ENCODE data around the gene IL36RN. TPM values are rescaled to one million over a fixed set of nuclear protein-coding genes. Genes with fewer than 3 reads are reported as not detected.

The IL36RN gene
- total RNA-seq, 2 donors from 2014 or later, result not detected

- H3K4me1 Mint-ChIP-seq, result no peaks in the 10 kb centered on the region
- no peak overlapping the region for H3K4me3 Mint-ChIP-seq
- no peaks in the 10 kb centered on the region for H3K9me3 Mint-ChIP-seq
- no peak overlapping the region for H3K27ac Mint-ChIP-seq
- peaks cover 12% of the 10 kb centered on the region for H3K27me3 Mint-ChIP-seq
- no peaks in the 10 kb centered on the region for H3K36me3 Mint-ChIP-seq (ENCODE audit: low read depth)
- no peak for ATAC-seq (replicated peaks)
Measured at GRCh38 chr2:113032737-113033136, 26.3 kb upstream of the IL36RN start.

- H3K4me1 Mint-ChIP-seq, result no peaks in the 10 kb centered on the region
- no peak overlapping the region for H3K27ac Mint-ChIP-seq
- H3K27me3 Mint-ChIP-seq, result peaks cover 10% of the 10 kb centered on the region
- H3K36me3 Mint-ChIP-seq (ENCODE audit: low read depth), result no peaks in the 10 kb centered on the region
- H3K4me3 Mint-ChIP-seq, result no peak overlapping the region
- no peak for ATAC-seq (replicated peaks)
- no peaks in the 10 kb centered on the region for H3K9me3 Mint-ChIP-seq
Measured at GRCh38 chr2:113034016-113034415, 25.0 kb upstream of the IL36RN start.

- Mint-ChIP-seq H3K4me3 (no peak overlapping the region), H3K27me3 (no peaks in the 10 kb centered on the region), H3K27ac (no peak overlapping the region), H3K36me3 (ENCODE audit: low read depth) (no peaks in the 10 kb centered on the region), H3K9me3 (no peaks in the 10 kb centered on the region), H3K4me1 (no peaks in the 10 kb centered on the region)
- ATAC-seq (replicated peaks), result no peak
Measured at GRCh38 chr2:113036763-113037162, 22.2 kb upstream of the IL36RN start.

GRCh38 chr2:113038291-113038690 is 20.7 kb upstream of the IL36RN start:
- Mint-ChIP-seq H3K9me3 (no peaks in the 10 kb centered on the region), H3K36me3 (ENCODE audit: low read depth) (no peaks in the 10 kb centered on the region), H3K27ac (no peak overlapping the region), H3K4me1 (no peaks in the 10 kb centered on the region), H3K4me3 (no peak overlapping the region), H3K27me3 (no peaks in the 10 kb centered on the region)
- no peak for ATAC-seq (replicated peaks)

- Mint-ChIP-seq H3K4me3 (no peak overlapping the region), H3K27me3 (no peaks in the 10 kb centered on the region), H3K4me1 (no peaks in the 10 kb centered on the region), H3K9me3 (no peaks in the 10 kb centered on the region), H3K36me3 (ENCODE audit: low read depth) (no peaks in the 10 kb centered on the region), H3K27ac (no peak overlapping the region)
- no peak for ATAC-seq (replicated peaks)
Measured at GRCh38 chr2:113039158-113039557, 19.8 kb upstream of the IL36RN start.

- no peaks in the 10 kb centered on the region for H3K4me1 Mint-ChIP-seq
- ATAC-seq (replicated peaks), result no peak
- no peak overlapping the region for H3K4me3 Mint-ChIP-seq
Measured at GRCh38 chr2:113039719-113040118, 19.3 kb upstream of the IL36RN start.

GRCh38 chr2:113041871-113042270 is 17.1 kb upstream of the IL36RN start:
- H3K36me3 Mint-ChIP-seq (ENCODE audit: low read depth), result no peaks in the 10 kb centered on the region
- H3K4me3 Mint-ChIP-seq, result no peak overlapping the region
- H3K27ac Mint-ChIP-seq, result no peak overlapping the region
- ATAC-seq (replicated peaks), result no peak
- H3K27me3 Mint-ChIP-seq, result no peaks in the 10 kb centered on the region
- no peaks in the 10 kb centered on the region for H3K9me3 Mint-ChIP-seq
- H3K4me1 Mint-ChIP-seq, result no peaks in the 10 kb centered on the region

More at GRCh38 chr2:113039719-113040118, 19.3 kb upstream of the IL36RN start:
- H3K9me3 Mint-ChIP-seq, result no peaks in the 10 kb centered on the region
- H3K36me3 Mint-ChIP-seq (ENCODE audit: low read depth), result no peaks in the 10 kb centered on the region
- H3K27ac Mint-ChIP-seq, result no peak overlapping the region
- H3K27me3 Mint-ChIP-seq, result no peaks in the 10 kb centered on the region

- H3K4me1 Mint-ChIP-seq, result no peaks in the 10 kb centered on the region
- H3K27me3 Mint-ChIP-seq, result peaks cover 4% of the 10 kb centered on the region
- no peak overlapping the region for H3K27ac Mint-ChIP-seq
- no peak overlapping the region for H3K4me3 Mint-ChIP-seq
- no peaks in the 10 kb centered on the region for H3K9me3 Mint-ChIP-seq
- no peaks in the 10 kb centered on the region for H3K36me3 Mint-ChIP-seq (ENCODE audit: low read depth)
- no peak for ATAC-seq (replicated peaks)
Measured at GRCh38 chr2:113046465-113046864, 12.5 kb upstream of the IL36RN start.

GRCh38 chr2:113050921-113051895 is 7.8 kb upstream of the IL36RN start:
- H3K27ac Mint-ChIP-seq, result no peak overlapping the region
- H3K27me3 Mint-ChIP-seq, result peaks cover 4% of the 10 kb centered on the region
- H3K4me1 Mint-ChIP-seq, result peaks cover 4% of the 10 kb centered on the region
- H3K36me3 Mint-ChIP-seq (ENCODE audit: low read depth), result no peaks in the 10 kb centered on the region
- no peak overlapping the region for H3K4me3 Mint-ChIP-seq
- no peak for ATAC-seq (replicated peaks)
- H3K9me3 Mint-ChIP-seq, result peaks cover 9% of the 10 kb centered on the region

GRCh38 chr2:113052396-113052917 is 6.5 kb upstream of the IL36RN start, which contains the start of gene IL36B:
TSS of gene IL36B (minus strand) at chr2:113052867.
- ATAC-seq (replicated peaks), result no peak
- peaks cover 12% of the 10 kb centered on the region for H3K9me3 Mint-ChIP-seq
- no peak within 1 kb of the TSS for H3K4me3 Mint-ChIP-seq
- H3K36me3 Mint-ChIP-seq (ENCODE audit: low read depth), result no peaks in the 10 kb centered on the region
- peaks cover 4% of the 10 kb centered on the region for H3K4me1 Mint-ChIP-seq
- H3K27me3 Mint-ChIP-seq, result peaks cover 4% of the 10 kb centered on the region
- no peak within 1 kb of the TSS for H3K27ac Mint-ChIP-seq

GRCh38 chr2:113053666-113054065 is 5.3 kb upstream of the IL36RN start:
- Mint-ChIP-seq H3K27ac (no peak overlapping the region), H3K27me3 (peaks cover 3% of the 10 kb centered on the region), H3K9me3 (peaks cover 12% of the 10 kb centered on the region), H3K4me3 (no peak overlapping the region), H3K36me3 (ENCODE audit: low read depth) (no peaks in the 10 kb centered on the region), H3K4me1 (peaks cover 4% of the 10 kb centered on the region)
- ATAC-seq (replicated peaks), result peak; percentile 59

- no peak overlapping the region for H3K4me3 Mint-ChIP-seq
- H3K27me3 Mint-ChIP-seq, result peaks cover 3% of the 10 kb centered on the region
- H3K27ac Mint-ChIP-seq, result no peak overlapping the region
- H3K4me1 Mint-ChIP-seq, result peaks cover 4% of the 10 kb centered on the region
- no peaks in the 10 kb centered on the region for H3K36me3 Mint-ChIP-seq (ENCODE audit: low read depth)
- peak; percentile 83 for ATAC-seq (replicated peaks)
- H3K9me3 Mint-ChIP-seq, result peaks cover 12% of the 10 kb centered on the region
Measured at GRCh38 chr2:113054066-113054465, 4.9 kb upstream of the IL36RN start.

GRCh38 chr2:113056521-113056920 is 2.5 kb upstream of the IL36RN start:
- peak; percentile 31 for ATAC-seq (replicated peaks)
- H3K27ac Mint-ChIP-seq, result no peak overlapping the region
- H3K27me3 Mint-ChIP-seq, result peaks cover 3% of the 10 kb centered on the region
- no peak overlapping the region for H3K4me3 Mint-ChIP-seq
- H3K4me1 Mint-ChIP-seq, result peaks cover 4% of the 10 kb centered on the region
- H3K9me3 Mint-ChIP-seq, result peaks cover 12% of the 10 kb centered on the region
- H3K36me3 Mint-ChIP-seq (ENCODE audit: low read depth), result no peaks in the 10 kb centered on the region

GRCh38 chr2:113057117-113057516 is 1.9 kb upstream of the IL36RN start:
- no peak for ATAC-seq (replicated peaks)
- H3K27ac Mint-ChIP-seq, result no peak overlapping the region
- H3K9me3 Mint-ChIP-seq, result peaks cover 12% of the 10 kb centered on the region
- H3K4me3 Mint-ChIP-seq, result no peak overlapping the region
- H3K27me3 Mint-ChIP-seq, result peaks cover 3% of the 10 kb centered on the region
- peaks cover 4% of the 10 kb centered on the region for H3K4me1 Mint-ChIP-seq
- no peaks in the 10 kb centered on the region for H3K36me3 Mint-ChIP-seq (ENCODE audit: low read depth)

- H3K4me3 Mint-ChIP-seq, result no peak overlapping the region
- H3K27me3 Mint-ChIP-seq, result peaks cover 3% of the 10 kb centered on the region
- peaks cover 4% of the 10 kb centered on the region for H3K4me1 Mint-ChIP-seq
- no peak for ATAC-seq (replicated peaks)
- no peaks in the 10 kb centered on the region for H3K36me3 Mint-ChIP-seq (ENCODE audit: low read depth)
- peaks cover 12% of the 10 kb centered on the region for H3K9me3 Mint-ChIP-seq
- no peak overlapping the region for H3K27ac Mint-ChIP-seq
Measured at GRCh38 chr2:113058411-113058994, 495 bp upstream of the IL36RN start.

Data from activated T-helper 17 cell treated with anti-CD3 and anti-CD28 coated beads, Interleukin-2, amount 50 U/mL, for 72 hours (primary cell).